Small intestine (tissue), 7 donors: Measurements from ENCODE around the gene RAB8A. TPM values are rescaled to one million over a fixed set of nuclear protein-coding genes. Genes with fewer than 3 reads are reported as not detected.

Experiments
- DNase-seq, 2 donors: peaks; one replicate each; pipeline versions ENCODE4 v3.0.0 to v3.0.0-alpha.2; 2013
- FAIRE-seq: peaks from 2 replicates; lab custom pipeline; 2012; peaks lifted over from hg19 to GRCh38; lab: Jason Lieb, UNC
- H3K27ac ChIP-seq, 3 donors: one replicate each; pipeline ENCODE4 v1.5.1; 2013; ENCODE audit warnings: low read length in 2 of 3, mild to moderate bottlenecking in 2 of 3, control low read depth in 1 of 3, inconsistent platforms in 1 of 3, low read depth in 1 of 3, moderate library complexity in 1 of 3
- H3K27me3 ChIP-seq, 3 donors: one replicate each; pipeline ENCODE4 v1.6.1; 2013; ENCODE audit warnings: low read length in 3 of 3, inconsistent platforms in 1 of 3; ENCODE audit not compliant: control insufficient read depth in 3 of 3, insufficient read depth in 3 of 3
- H3K36me3 ChIP-seq, 3 donors: one replicate each; pipeline ENCODE4 v1.6.1; 2013; ENCODE audit warnings: low read length in 3 of 3, inconsistent platforms in 1 of 3, low read depth in 1 of 3, mild to moderate bottlenecking in 1 of 3, moderate library complexity in 1 of 3; ENCODE audit not compliant: control insufficient read depth in 3 of 3, insufficient read depth in 2 of 3
- H3K4me1 ChIP-seq, 3 donors: one replicate each; pipeline ENCODE4 v1.6.1; 2013; ENCODE audit warnings: low read length in 2 of 3, inconsistent platforms in 1 of 3, low read depth in 1 of 3, mild to moderate bottlenecking in 1 of 3, moderate library complexity in 1 of 3; ENCODE audit not compliant: control insufficient read depth in 3 of 3, insufficient read depth in 2 of 3
- H3K4me3 ChIP-seq, 3 donors: one replicate each; pipeline ENCODE4 v1.5.1; 2013; ENCODE audit warnings: low read length in 3 of 3, control low read depth in 1 of 3, inconsistent platforms in 1 of 3, low read depth in 1 of 3, mild to moderate bottlenecking in 1 of 3, moderate library complexity in 1 of 3
- H3K9me3 ChIP-seq, 2 donors: one replicate each; pipeline ENCODE4 v1.6.1; 2013; ENCODE audit warnings: low read depth in 1 of 2, low read length in 1 of 2; ENCODE audit not compliant: control insufficient read depth in 2 of 2, insufficient read depth in 1 of 2
- WGBS, 3 donors: extraction: QIAGEN DNeasy Blood & Tissue Kit; methylation state at CpG; one replicate each; pipeline ENCODE4 v1.1.7; 2013; 5-methylcytosine and 5-hydroxymethylcytosine counted together
- polyA plus RNA-seq, 4 donors: library from polyadenylated mRNA; stranded (reverse) in 3 of 4; unstranded in 1 of 4; fragments of 200-250 nt in 3 of 4; fragments of 120-200 nt in 1 of 4; gene quantifications; one replicate each; pipeline versions ENCODE4 v1.2.1 to v1.2.3, GENCODE V29; 2013
- donor health status: healthy with polysubstance abuse.
- donor health status: control.
- donor health status: control.
- donor health status: Bipolar disorder and iron deficiency.
- donor health status: healthy.

The RAB8A gene
- polyA plus RNA-seq, 4 donors: 58.0 to 107 (median 80.8) TPM

GRCh38 chr19:16075430-16076153 is 36.1 kb upstream of the RAB8A start:
- no peaks in the 10 kb centered on the region for H3K9me3 ChIP-seq
- WGBS, 3 donors: 28 to 30% (median 28%) methylated on average over 21 of the region's 21 CpGs
- peaks cover 7 to 31% (median 8%) of the 10 kb centered on the region in 3 donors for H3K4me1 ChIP-seq
- H3K27me3 ChIP-seq: no peaks in the 10 kb centered on the region
- H3K36me3 ChIP-seq: peaks cover 0 to 10% (median 0%) of the 10 kb centered on the region in 3 donors
- peak overlapping the region; percentile 65 to 97 (median 74) for H3K4me3 ChIP-seq
- H3K27ac ChIP-seq: peak overlapping the region; percentile 88 to 99 (median 95)
- no peak for DNase-seq
- no peak for FAIRE-seq

GRCh38 chr19:16076154-16076957 is 35.3 kb upstream of the RAB8A start, which contains the start of gene TPM4:
Gene TPM4 (plus strand): TSS chr19:16076495. CDS start chr19:16076566, 71 bp downstream.
- peak within 1 kb of the TSS; percentile 65 to 97 (median 74) for H3K4me3 ChIP-seq
- H3K27ac ChIP-seq: peak within 1 kb of the TSS; percentile 88 to 99 (median 95)
- WGBS, 3 donors: 0 to 1% (median 1%) methylated on average over 39 to 101 of the region's 101 CpGs
- peaks cover 7 to 23% (median 8%) of the 10 kb centered on the region in 3 donors for H3K4me1 ChIP-seq
- DNase-seq (peak; percentile 75 to 95), FAIRE-seq (no peak)
- H3K36me3 ChIP-seq: peaks cover 0 to 16% (median 0%) of the 10 kb centered on the region in 3 donors
- H3K9me3 ChIP-seq: no peaks in the 10 kb centered on the region
- H3K27me3 ChIP-seq: no peaks in the 10 kb centered on the region

GRCh38 chr19:16076958-16077611 is 34.6 kb upstream of the RAB8A start:
- WGBS, 3 donors: 0 to 1% (median 1%) methylated on average over 41 to 56 of the region's 56 CpGs
- peak overlapping the region; percentile 65 to 97 (median 74) for H3K4me3 ChIP-seq
- FAIRE-seq (no peak), DNase-seq (peak; percentile 54 to 73)
- H3K9me3 ChIP-seq: no peaks in the 10 kb centered on the region
- peak overlapping the region; percentile 78 to 99 (median 88) for H3K27ac ChIP-seq
- no peaks in the 10 kb centered on the region for H3K27me3 ChIP-seq
- peaks cover 0 to 20% (median 0%) of the 10 kb centered on the region in 3 donors for H3K36me3 ChIP-seq
- peaks cover 5 to 16% (median 7%) of the 10 kb centered on the region in 3 donors for H3K4me1 ChIP-seq

GRCh38 chr19:16077984-16078758 is 33.5 kb upstream of the RAB8A start:
- 25 to 45% (median 40%) methylated on average over 16 of the region's 16 CpGs for WGBS, 3 donors

DNA sequence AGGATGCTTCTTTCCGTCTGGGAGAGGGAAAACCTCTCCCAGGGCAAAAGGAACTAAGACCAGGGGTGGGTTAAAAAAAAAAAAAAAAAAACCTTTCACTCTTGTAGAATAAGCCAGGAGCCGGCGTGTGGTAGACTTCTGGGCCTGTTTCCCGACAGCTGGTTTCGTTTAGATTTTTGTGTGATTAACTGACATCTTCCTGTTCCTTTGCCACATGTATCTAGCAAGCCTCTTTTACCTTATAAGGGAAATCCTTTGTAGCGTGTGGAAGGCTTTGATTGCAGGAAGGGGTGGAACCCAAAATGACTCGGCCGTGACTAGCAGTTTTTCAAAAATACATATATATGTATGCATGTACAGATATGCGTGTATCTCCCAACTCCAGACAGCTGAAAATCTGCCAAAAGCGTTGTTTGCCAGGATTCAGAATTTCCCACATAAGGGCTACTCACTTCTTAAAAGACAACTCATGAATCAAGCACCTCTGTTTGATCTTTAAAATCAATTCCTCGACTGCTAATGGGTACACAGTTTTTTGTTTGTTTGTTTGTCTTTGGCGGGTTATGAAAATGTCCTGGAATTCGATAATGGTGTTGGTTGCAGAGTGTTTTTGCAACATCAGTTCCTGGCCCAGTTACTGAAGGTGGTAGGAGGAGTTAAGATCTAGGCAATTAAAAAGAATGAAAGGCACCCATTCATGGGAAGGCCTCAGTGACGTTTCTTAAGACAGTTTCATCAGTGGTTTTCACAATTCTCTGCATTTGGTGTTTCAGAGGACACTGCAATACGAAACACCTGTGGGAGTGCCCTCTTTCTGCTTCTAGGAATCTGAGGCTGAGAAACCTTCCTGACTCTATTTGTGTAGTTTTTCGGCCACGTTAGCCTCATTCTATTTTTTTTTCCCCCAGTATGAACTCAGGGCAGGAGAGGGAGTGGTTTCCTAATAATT is 32.7 kb upstream of the RAB8A start:
- DNase-seq: peak; percentile 75 to 79
- Histone ChIP-seq H3K27ac (peak overlapping the region; percentile 74 to 99 (median 78)), H3K27me3 (no peaks in the 10 kb centered on the region), H3K4me3 (peak overlapping the region in 2 of 3 donors; percentile 35 to 65), H3K4me1 (peaks cover 5 to 16% (median 7%) of the 10 kb centered on the region in 3 donors), H3K9me3 (no peaks in the 10 kb centered on the region), H3K36me3 (peaks cover 1 to 40% (median 2%) of the 10 kb centered on the region in 3 donors)
- FAIRE-seq: no peak
- 5 to 10% (median 10%) methylated on average over 17 of the region's 17 CpGs for WGBS, 3 donors

More at GRCh38 chr19:16077984-16078758, 33.5 kb upstream of the RAB8A start:
- DNase-seq (peak; percentile 38 to 59), FAIRE-seq (no peak)
- H3K27me3 ChIP-seq: no peaks in the 10 kb centered on the region
- H3K27ac ChIP-seq: peak overlapping the region; percentile 74 to 99 (median 78)
- H3K4me3 ChIP-seq: peak overlapping the region; percentile 9 to 65 (median 35)
- peaks cover 0 to 31% (median 0%) of the 10 kb centered on the region in 3 donors for H3K36me3 ChIP-seq
- H3K9me3 ChIP-seq: no peaks in the 10 kb centered on the region
- H3K4me1 ChIP-seq: peaks cover 5 to 16% (median 7%) of the 10 kb centered on the region in 3 donors

- Histone ChIP-seq H3K36me3 (peaks cover 7 to 90% (median 18%) of the 10 kb centered on the region in 3 donors), H3K9me3 (no peaks in the 10 kb centered on the region), H3K4me3 (no peak overlapping the region), H3K27me3 (no peaks in the 10 kb centered on the region), H3K4me1 (peaks cover 0 to 16% (median 9%) of the 10 kb centered on the region in 3 donors), H3K27ac (no peak overlapping the region)
- DNase-seq (no peak), FAIRE-seq (no peak)
- WGBS, 3 donors: 82 to 93% (median 92%) methylated on average over 9 to 11 of the region's 11 CpGs
These were observed 27.5 kb upstream of the RAB8A start for GRCh38 chr19:16084067-16084685.
